Measurements from ENCODE around the gene GRAMD1C.
"Not testable (repeated sequence)": the region's sequence is repeated elsewhere in the genome, so short reads cannot be mapped to it uniquely, and the experiment has no call there.

The GRAMD1C gene

GRCh38 chr3:113838631-113839209, at the start of gene GRAMD1C:
Gene GRAMD1C, plus strand, starts transcription at chr3:113838788. Its CDS starts 122 bp downstream, at chr3:113838910.
- DNase-seq, result peak; percentile 64

- DNase-seq, result no peak
These were observed 47.2 kb upstream of the GRAMD1C start for GRCh38 chr3:113791381-113791780.

GRCh38 chr3:113794526-113794925, 44.1 kb upstream of the GRAMD1C start:
- no peak for DNase-seq

- DNase-seq, result no peak
These were observed 42.9 kb upstream of the GRAMD1C start for GRCh38 chr3:113795693-113796092.

- no peak for DNase-seq
These were observed 35.7 kb upstream of the GRAMD1C start for GRCh38 chr3:113802795-113803455.

- DNase-seq, result no peak
These were observed 33.9 kb upstream of the GRAMD1C start for GRCh38 chr3:113804661-113805060.

GRCh38 chr3:113805249-113805648, 33.3 kb upstream of the GRAMD1C start:
- DNase-seq, result no peak

GRCh38 chr3:113812854-113813253, 25.7 kb upstream of the GRAMD1C start:
- no peak for DNase-seq

GRCh38 chr3:113819866-113820265, 18.7 kb upstream of the GRAMD1C start:
- DNase-seq, result no peak

- DNase-seq, result no peak
These were observed 13.5 kb upstream of the GRAMD1C start for GRCh38 chr3:113825090-113825489.

- no peak for DNase-seq
These were observed 10.0 kb upstream of the GRAMD1C start for GRCh38 chr3:113828600-113828999.

GRCh38 chr3:113829576-113830354, 8.8 kb upstream of the GRAMD1C start:
- no peak for DNase-seq

- DNase-seq, result no peak
These were observed 7.6 kb upstream of the GRAMD1C start for GRCh38 chr3:113831103-113831355.

GRCh38 chr3:113832477-113833164, 6.0 kb upstream of the GRAMD1C start:
- DNase-seq, result no peak

- DNase-seq, result no peak
These were observed 3.6 kb upstream of the GRAMD1C start for GRCh38 chr3:113834983-113835382.

GRCh38 chr3:113839551-113839950, 963 bp downstream of the GRAMD1C start:
- no peak for DNase-seq

- DNase-seq, result peak; percentile 28
These were observed 6.1 kb downstream of the GRAMD1C start for GRCh38 chr3:113844622-113845222.

- DNase-seq, result no peak
These were observed 8.7 kb downstream of the GRAMD1C start for GRCh38 chr3:113847247-113847646.

- DNase-seq, result no peak
These were observed 9.3 kb downstream of the GRAMD1C start for GRCh38 chr3:113847664-113848461.

- not testable (repeated sequence) for DNase-seq
These were observed 10.5 kb downstream of the GRAMD1C start for GRCh38 chr3:113849071-113849470.

- not testable (repeated sequence) for DNase-seq
These were observed 11.3 kb downstream of the GRAMD1C start for GRCh38 chr3:113849841-113850240.

- not testable (repeated sequence) for DNase-seq
These were observed 11.8 kb downstream of the GRAMD1C start for GRCh38 chr3:113850391-113850790.
